H9 (cell line): ENCODE data around the gene TESPA1. TPM values are rescaled to one million over a fixed set of nuclear protein-coding genes. Genes with fewer than 3 reads are reported as not detected.

Experiments used
- DNase-seq: peaks from one replicate; pipeline ENCODE4 v3.0.0-alpha.2; 2017
- H2AFZ ChIP-seq: one replicate; pipeline ENCODE4 v1.6.1; 2013; ENCODE audit warnings: mild to moderate bottlenecking, low read length, control low read depth, moderate library complexity
- H2AK5ac ChIP-seq: 2 replicates; pipeline ENCODE4 v1.6.1; 2013; ENCODE audit warnings: low read length, control low read depth, mixed read lengths; ENCODE audit not compliant: insufficient read length
- H2BK120ac ChIP-seq: one replicate; pipeline ENCODE4 v1.6.1; 2013; ENCODE audit warnings: low read depth, mild to moderate bottlenecking, low read length, control low read depth, inconsistent platforms; ENCODE audit not compliant: poor library complexity, severe bottlenecking
- H2BK12ac ChIP-seq: 2 replicates; pipeline ENCODE4 v1.6.1; 2013; ENCODE audit warnings: low read length, control low read depth, mixed read lengths, low read depth; ENCODE audit not compliant: insufficient read length
- H2BK15ac ChIP-seq: 2 replicates; pipeline ENCODE4 v1.6.1; 2013; ENCODE audit warnings: low read depth, low read length, control low read depth
- H2BK20ac ChIP-seq: one replicate; pipeline ENCODE4 v1.6.1; 2013; ENCODE audit warnings: low read depth, mild to moderate bottlenecking, low read length, control low read depth, inconsistent platforms; ENCODE audit not compliant: poor library complexity, severe bottlenecking
- H2BK5ac ChIP-seq: 2 replicates; pipeline ENCODE4 v1.6.1; 2013; ENCODE audit warnings: low read length, control low read depth, mixed read lengths; ENCODE audit not compliant: insufficient read length
- H3K14ac ChIP-seq: 2 replicates; pipeline ENCODE4 v1.6.1; 2013; ENCODE audit warnings: low read length, control low read depth; ENCODE audit not compliant: insufficient read depth
- H3K18ac ChIP-seq: 2 replicates; pipeline ENCODE4 v1.6.1; 2013; ENCODE audit warnings: low read depth, mild to moderate bottlenecking, mixed read lengths, low read length, control low read depth; ENCODE audit not compliant: insufficient read length
- H3K23ac ChIP-seq: 2 replicates; pipeline ENCODE4 v1.6.1; 2013; ENCODE audit warnings: low read length, control low read depth, mixed read lengths, low read depth; ENCODE audit not compliant: insufficient read length
- H3K23me2 ChIP-seq: 2 replicates; pipeline ENCODE4 v1.6.1; 2013; ENCODE audit warnings: low read depth, mild to moderate bottlenecking, mixed read lengths, low read length, control low read depth; ENCODE audit not compliant: insufficient read length, poor library complexity, severe bottlenecking
- H3K27ac ChIP-seq: 2 replicates; pipeline ENCODE4 v1.5.1; 2013; ENCODE audit warnings: low read length, control low read depth, mixed read lengths, low read depth; ENCODE audit not compliant: insufficient read length
- H3K27me3 ChIP-seq: 2 replicates; pipeline ENCODE4 v1.6.1; 2013; ENCODE audit warnings: low read length, control low read depth, inconsistent platforms; ENCODE audit not compliant: insufficient read depth
- H3K4ac ChIP-seq: 2 replicates; pipeline ENCODE4 v1.6.1; 2013; ENCODE audit warnings: low read depth, mild to moderate bottlenecking, control low read depth, inconsistent platforms, low read length, moderate library complexity
- H3K4me1 ChIP-seq: 2 replicates; pipeline ENCODE4 v1.6.1; 2013; ENCODE audit warnings: low read length, control low read depth, inconsistent platforms; ENCODE audit not compliant: insufficient read depth
- H3K4me2 ChIP-seq: 2 replicates; pipeline ENCODE4 v1.6.1; 2013; ENCODE audit warnings: low read length, control low read depth, mixed read lengths; ENCODE audit not compliant: insufficient read length, insufficient read depth
- H3K56ac ChIP-seq: 2 replicates; pipeline ENCODE4 v1.6.1; 2013; ENCODE audit warnings: low read depth, mild to moderate bottlenecking, mixed read lengths, low read length, control low read depth; ENCODE audit not compliant: insufficient read length
- H3K79me1 ChIP-seq: 2 replicates; pipeline ENCODE4 v1.6.1; 2013; ENCODE audit warnings: low read depth, mild to moderate bottlenecking, moderate library complexity, low read length, control low read depth, inconsistent platforms; ENCODE audit not compliant: insufficient read depth, poor library complexity, severe bottlenecking
- H3K79me2 ChIP-seq: 2 replicates; pipeline ENCODE4 v1.6.1; 2013; ENCODE audit warnings: low read length, control low read depth, inconsistent platforms; ENCODE audit not compliant: insufficient read depth
- H3K9ac ChIP-seq: 2 replicates; pipeline ENCODE4 v1.6.1; 2013; ENCODE audit warnings: low read length, control low read depth, mixed read lengths; ENCODE audit not compliant: insufficient read length; ENCODE audit errors: extremely low read depth
- H3K9me3 ChIP-seq: one replicate; pipeline ENCODE4 v1.6.1; 2013; ENCODE audit warnings: low read depth, low read length, inconsistent platforms; ENCODE audit not compliant: control insufficient read depth
- H3T11ph ChIP-seq: one replicate; pipeline ENCODE4 v1.6.1; 2013; ENCODE audit warnings: mild to moderate bottlenecking, low read length, control low read depth, inconsistent platforms
- H4K20me1 ChIP-seq: one replicate; pipeline ENCODE4 v1.6.1; 2013; ENCODE audit not compliant: control insufficient read depth, insufficient read length, insufficient read depth
- H4K5ac ChIP-seq: 2 replicates; pipeline ENCODE4 v1.6.1; 2013; ENCODE audit warnings: low read depth, mild to moderate bottlenecking, mixed read lengths, low read length, control low read depth; ENCODE audit not compliant: insufficient read length
- H4K8ac ChIP-seq: replicated peaks from 2 replicates; pipeline ENCODE4 v1.6.1; 2013; ENCODE audit warnings: low read length, control low read depth, mixed read lengths, low read depth; ENCODE audit not compliant: insufficient read length
- H4K91ac ChIP-seq: 2 replicates; pipeline ENCODE4 v1.6.1; 2013; ENCODE audit warnings: low read depth, mild to moderate bottlenecking, moderate library complexity, mixed read lengths, low read length, control low read depth; ENCODE audit not compliant: insufficient read length
- H3K27ac Mint-ChIP-seq, 3 experiments: 2 replicates in 2 of 3; 3 replicates in 1 of 3; pipeline ENCODE4 v1.8.0; 2020 to 2021; ENCODE audit warnings: mixed read lengths in 3 of 3, mild to moderate bottlenecking in 1 of 3, moderate library complexity in 1 of 3
- H3K27me3 Mint-ChIP-seq: 2 replicates; pipeline ENCODE4 v1.8.0; 2021; ENCODE audit warnings: low read depth, mild to moderate bottlenecking, moderate library complexity, mixed read lengths
- H3K36me3 Mint-ChIP-seq, 3 experiments: 2 replicates in 2 of 3; 3 replicates in 1 of 3; pipeline ENCODE4 v1.8.0; 2020 to 2021; ENCODE audit warnings: low read depth in 3 of 3, mixed read lengths in 3 of 3; ENCODE audit not compliant: insufficient read depth in 1 of 3
- H3K4me1 Mint-ChIP-seq, 2 experiments: 2 replicates each; pipeline ENCODE4 v1.8.0; 2020; ENCODE audit warnings: mixed read lengths in 2 of 2
- H3K4me3 Mint-ChIP-seq, 2 experiments: 2 replicates in 1 of 2; 3 replicates in 1 of 2; pipeline ENCODE4 v1.8.0; 2020 to 2021; ENCODE audit warnings: mild to moderate bottlenecking in 2 of 2, mixed read lengths in 2 of 2, moderate library complexity in 1 of 2
- H3K9me3 Mint-ChIP-seq, 2 experiments: 2 replicates in 1 of 2; 3 replicates in 1 of 2; pipeline ENCODE4 v1.8.0; 2020; ENCODE audit warnings: mild to moderate bottlenecking in 2 of 2, mixed read lengths in 2 of 2, moderate library complexity in 1 of 2
- WGBS: extraction: QIAGEN DNeasy Blood & Tissue Kit; methylation state at CpG from one replicate; pipeline ENCODE4 v1.1.7; 2013; ENCODE audit warnings: missing lambda C conversion rate, low lambda C conversion rate, mixed read lengths; ENCODE audit not compliant: insufficient read length; ENCODE audit errors: extremely low coverage; 5-methylcytosine and 5-hydroxymethylcytosine counted together
- total RNA-seq: library from RNA; stranded (reverse); gene quantifications from 2 replicates; pipeline ENCODE4 v1.2.1, GENCODE V29; 2021
- TF ChIP-seq, protein P1 (sequence below): fragments of 200-600 bp; sonication (generic); conservative IDR thresholded peaks from 3 replicates; pipeline ENCODE4 v1.8.0; 2021; ENCODE audit warnings: antibody characterized with exemption, mild to moderate bottlenecking

Gene TESPA1
- total RNA-seq, 1 experiment from 2014 or later = not detected

DNA sequence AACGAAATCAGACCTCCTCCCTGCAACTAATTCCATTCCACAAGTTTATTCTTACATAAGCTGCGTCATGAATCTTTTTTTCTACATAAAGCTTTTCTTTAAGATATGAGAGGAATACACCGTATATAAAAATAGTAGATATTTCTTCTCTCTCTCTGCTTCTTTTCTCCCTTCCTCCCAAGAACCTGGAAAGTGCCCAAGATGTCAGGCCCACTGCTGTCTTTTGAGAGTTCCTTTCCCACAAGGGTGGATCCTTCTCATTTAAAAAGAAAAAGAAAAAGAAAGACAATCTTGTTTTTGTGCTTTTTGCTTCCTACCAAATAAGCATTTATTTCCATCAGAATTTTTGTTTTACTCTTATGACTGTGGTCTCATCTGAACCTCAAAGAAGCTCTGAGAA, 11.0 kb downstream of the TESPA1 start:
- Histone ChIP-seq H3K23ac (no peak overlapping the region), H3T11ph (no peak overlapping the region), H3K18ac (no peak overlapping the region), H3K27ac (no peak overlapping the region), H4K20me1 (no peaks in the 10 kb centered on the region), H3K27me3 (no peaks in the 10 kb centered on the region), H3K23me2 (no peaks in the 10 kb centered on the region), H4K91ac (no peak overlapping the region), H4K8ac (no peak overlapping the region), H3K4me2 (no peak overlapping the region), H2BK120ac (no peak overlapping the region), H2AFZ (no peak overlapping the region), H2BK5ac (no peak overlapping the region), H3K4me1 (no peaks in the 10 kb centered on the region; the same call in 1 of the 2 replicates), H4K5ac (no peak overlapping the region), H3K79me1 (no peaks in the 10 kb centered on the region), H3K9me3 (no peaks in the 10 kb centered on the region), H2BK12ac (no peak overlapping the region), H2BK20ac (no peak overlapping the region), H2BK15ac (no peak overlapping the region), H2AK5ac (no peak overlapping the region), H3K14ac (no peak overlapping the region), H3K56ac (no peak overlapping the region), H3K4ac (no peak overlapping the region), H3K79me2 (no peaks in the 10 kb centered on the region), H3K9ac (no peak overlapping the region)
- Mint-ChIP-seq H3K4me1 (peaks cover 14 to 15% of the 10 kb centered on the region in 2 experiments), H3K4me3 (no peak overlapping the region), H3K36me3 (no peaks in the 10 kb centered on the region), H3K9me3 (no peaks in the 10 kb centered on the region; a peak in 1 of 5 replicates), H3K27me3 (no peaks in the 10 kb centered on the region), H3K27ac (no peak overlapping the region)
- TF ChIP-seq, protein P1, sequence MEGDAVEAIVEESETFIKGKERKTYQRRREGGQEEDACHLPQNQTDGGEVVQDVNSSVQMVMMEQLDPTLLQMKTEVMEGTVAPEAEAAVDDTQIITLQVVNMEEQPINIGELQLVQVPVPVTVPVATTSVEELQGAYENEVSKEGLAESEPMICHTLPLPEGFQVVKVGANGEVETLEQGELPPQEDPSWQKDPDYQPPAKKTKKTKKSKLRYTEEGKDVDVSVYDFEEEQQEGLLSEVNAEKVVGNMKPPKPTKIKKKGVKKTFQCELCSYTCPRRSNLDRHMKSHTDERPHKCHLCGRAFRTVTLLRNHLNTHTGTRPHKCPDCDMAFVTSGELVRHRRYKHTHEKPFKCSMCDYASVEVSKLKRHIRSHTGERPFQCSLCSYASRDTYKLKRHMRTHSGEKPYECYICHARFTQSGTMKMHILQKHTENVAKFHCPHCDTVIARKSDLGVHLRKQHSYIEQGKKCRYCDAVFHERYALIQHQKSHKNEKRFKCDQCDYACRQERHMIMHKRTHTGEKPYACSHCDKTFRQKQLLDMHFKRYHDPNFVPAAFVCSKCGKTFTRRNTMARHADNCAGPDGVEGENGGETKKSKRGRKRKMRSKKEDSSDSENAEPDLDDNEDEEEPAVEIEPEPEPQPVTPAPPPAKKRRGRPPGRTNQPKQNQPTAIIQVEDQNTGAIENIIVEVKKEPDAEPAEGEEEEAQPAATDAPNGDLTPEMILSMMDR = no peak
- no CpG with 5 or more reads among the region's 3 CpGs for WGBS
- DNase-seq = no peak
